ENCODE data around the gene FIBCD1. TPM values are rescaled to one million over a fixed set of nuclear protein-coding genes. Genes with fewer than 3 reads are reported as not detected.

The FIBCD1 gene
- total and polyA plus RNA-seq, 2 experiments from 2014 or later, result 0.43 to 4.0 TPM

- Histone ChIP-seq H3K4me3 (peak overlapping the region; percentile 55), H3K9me3 (ENCODE audit: low read depth) (no peaks in the 10 kb centered on the region), H3K27me3 (peaks cover 58% of the 10 kb centered on the region), H3K4me1 (ENCODE audit: low read depth) (no peaks in the 10 kb centered on the region), H3K27ac (no peak overlapping the region), H3K36me3 (no peaks in the 10 kb centered on the region)
- TF ChIP-seq, protein P1, sequence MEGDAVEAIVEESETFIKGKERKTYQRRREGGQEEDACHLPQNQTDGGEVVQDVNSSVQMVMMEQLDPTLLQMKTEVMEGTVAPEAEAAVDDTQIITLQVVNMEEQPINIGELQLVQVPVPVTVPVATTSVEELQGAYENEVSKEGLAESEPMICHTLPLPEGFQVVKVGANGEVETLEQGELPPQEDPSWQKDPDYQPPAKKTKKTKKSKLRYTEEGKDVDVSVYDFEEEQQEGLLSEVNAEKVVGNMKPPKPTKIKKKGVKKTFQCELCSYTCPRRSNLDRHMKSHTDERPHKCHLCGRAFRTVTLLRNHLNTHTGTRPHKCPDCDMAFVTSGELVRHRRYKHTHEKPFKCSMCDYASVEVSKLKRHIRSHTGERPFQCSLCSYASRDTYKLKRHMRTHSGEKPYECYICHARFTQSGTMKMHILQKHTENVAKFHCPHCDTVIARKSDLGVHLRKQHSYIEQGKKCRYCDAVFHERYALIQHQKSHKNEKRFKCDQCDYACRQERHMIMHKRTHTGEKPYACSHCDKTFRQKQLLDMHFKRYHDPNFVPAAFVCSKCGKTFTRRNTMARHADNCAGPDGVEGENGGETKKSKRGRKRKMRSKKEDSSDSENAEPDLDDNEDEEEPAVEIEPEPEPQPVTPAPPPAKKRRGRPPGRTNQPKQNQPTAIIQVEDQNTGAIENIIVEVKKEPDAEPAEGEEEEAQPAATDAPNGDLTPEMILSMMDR (IDR thresholded peaks at IDR 0.05; ENCODE audit: low read depth, low read length), result no peak
- no peak for DNase-seq (ENCODE audit: low read depth in 1 of 2, low spot score in 1 of 2)
Measured at GRCh38 chr9:130940027-130940549, 1.0 kb upstream of the FIBCD1 start.

DNA sequence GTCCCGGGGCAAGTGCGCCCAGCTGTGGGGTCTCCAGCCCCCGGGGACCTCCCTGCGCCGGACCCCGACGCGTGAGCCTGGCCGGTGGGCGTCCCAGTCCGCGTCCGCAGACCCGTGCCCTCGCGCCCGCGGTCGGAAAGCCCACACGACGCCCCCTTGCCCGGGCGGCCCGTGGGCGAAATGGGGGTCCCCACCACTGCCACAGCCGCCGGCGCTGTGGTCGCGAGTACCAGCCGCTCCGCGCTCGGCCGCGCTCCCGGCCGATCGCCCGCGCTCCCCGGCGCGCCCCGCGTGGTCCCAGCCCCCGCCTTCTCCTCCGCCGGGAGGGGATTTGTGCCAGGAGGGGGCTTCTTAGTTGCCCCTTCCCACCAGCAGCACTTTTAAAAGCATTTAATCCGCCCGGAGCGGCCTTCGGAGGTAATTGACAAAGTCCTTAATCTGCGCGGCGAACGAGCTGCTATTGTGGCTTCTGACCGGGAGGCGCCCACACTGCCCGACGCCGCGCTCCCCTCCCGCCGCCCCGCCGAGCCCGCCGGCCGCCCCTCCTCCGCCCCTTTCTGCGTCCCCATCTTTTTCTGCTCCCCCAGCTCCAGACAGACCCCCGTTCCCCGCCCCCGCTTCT is 469 bp upstream of the FIBCD1 start:
- Histone ChIP-seq H3K36me3 (no peaks in the 10 kb centered on the region), H3K9me3 (ENCODE audit: low read depth) (no peaks in the 10 kb centered on the region), H3K4me3 (peak overlapping the region; percentile 55), H3K27me3 (peaks cover 54% of the 10 kb centered on the region), H3K27ac (no peak overlapping the region), H3K4me1 (ENCODE audit: low read depth) (no peaks in the 10 kb centered on the region)
- TF ChIP-seq, protein P1 (IDR thresholded peaks at IDR 0.05; ENCODE audit: low read depth, low read length), result no peak
- DNase-seq (ENCODE audit: low read depth in 1 of 2, low spot score in 1 of 2), result peak in 1 of 2 donors; percentile 54

DNA sequence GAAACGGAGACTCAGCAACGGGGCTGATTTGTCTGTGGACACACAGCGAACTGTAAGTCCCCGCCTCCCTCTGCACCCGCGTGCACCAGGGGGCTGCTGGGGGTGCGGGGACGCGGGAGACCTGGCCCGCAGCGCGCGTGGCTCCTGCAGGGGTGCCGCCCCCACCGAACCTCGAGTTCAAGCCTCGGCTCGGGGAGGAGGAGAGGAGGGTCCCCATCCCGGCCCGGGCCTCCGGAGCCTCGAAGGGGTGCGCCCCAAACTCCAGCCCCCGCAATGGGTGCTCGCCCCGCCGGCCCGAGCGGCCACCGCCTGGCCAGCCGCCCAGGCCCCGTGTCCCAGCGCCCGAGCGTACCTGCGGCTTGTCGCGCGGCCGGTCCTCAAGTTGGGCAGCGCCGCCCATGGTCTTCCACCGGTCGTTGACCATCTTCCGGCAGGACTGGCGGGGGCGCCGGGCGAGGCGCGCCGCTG is 829 bp downstream of the FIBCD1 start:
- Histone ChIP-seq H3K27ac (no peak overlapping the region), H3K9me3 (ENCODE audit: low read depth) (no peaks in the 10 kb centered on the region), H3K4me3 (peak overlapping the region; percentile 55), H3K4me1 (ENCODE audit: low read depth) (peaks cover 2% of the 10 kb centered on the region), H3K36me3 (no peaks in the 10 kb centered on the region), H3K27me3 (peaks cover 54% of the 10 kb centered on the region)
- TF ChIP-seq, protein P1 (IDR thresholded peaks at IDR 0.05; ENCODE audit: low read depth, low read length), result no peak
- DNase-seq (ENCODE audit: low read depth in 1 of 2, low spot score in 1 of 2), result no peak

- Histone ChIP-seq H3K9me3 (ENCODE audit: low read depth) (no peaks in the 10 kb centered on the region), H3K36me3 (no peaks in the 10 kb centered on the region), H3K27me3 (peaks cover 54% of the 10 kb centered on the region), H3K4me3 (no peak overlapping the region), H3K4me1 (ENCODE audit: low read depth) (peaks cover 5% of the 10 kb centered on the region), H3K27ac (no peak overlapping the region)
- TF ChIP-seq, protein P1 (IDR thresholded peaks at IDR 0.05; ENCODE audit: low read depth, low read length), result no peak
- no peak for DNase-seq (ENCODE audit: low read depth in 1 of 2, low spot score in 1 of 2)
Measured at GRCh38 chr9:130937146-130938076, 1.6 kb downstream of the FIBCD1 start.

- Histone ChIP-seq H3K27ac (no peak overlapping the region), H3K9me3 (ENCODE audit: low read depth) (no peaks in the 10 kb centered on the region), H3K4me3 (no peak overlapping the region), H3K27me3 (peaks cover 45% of the 10 kb centered on the region), H3K36me3 (no peaks in the 10 kb centered on the region), H3K4me1 (ENCODE audit: low read depth) (peaks cover 5% of the 10 kb centered on the region)
- peak; percentile 43 to 87 for DNase-seq (ENCODE audit: low read depth in 1 of 2, low spot score in 1 of 2)
- TF ChIP-seq, protein P1 (IDR thresholded peaks at IDR 0.05; ENCODE audit: low read depth, low read length), result no peak
Measured at GRCh38 chr9:130936285-130937117, 2.5 kb downstream of the FIBCD1 start.
